HG03565 (cell line): ENCODE results near the gene TGDS.
"Not testable (repeated sequence)": the region's sequence is repeated elsewhere in the genome, so short reads cannot be mapped to it uniquely, and the experiment has no call there.

Source experiments
- ATAC-seq: cut with Tn5 transposase; IDR thresholded peaks from one replicate; pipeline ENCODE4 v1.9.1; 2021; ENCODE audit warnings: mild to moderate bottlenecking, moderate library complexity; ENCODE audit not compliant: unreplicated experiment

Gene TGDS

DNA sequence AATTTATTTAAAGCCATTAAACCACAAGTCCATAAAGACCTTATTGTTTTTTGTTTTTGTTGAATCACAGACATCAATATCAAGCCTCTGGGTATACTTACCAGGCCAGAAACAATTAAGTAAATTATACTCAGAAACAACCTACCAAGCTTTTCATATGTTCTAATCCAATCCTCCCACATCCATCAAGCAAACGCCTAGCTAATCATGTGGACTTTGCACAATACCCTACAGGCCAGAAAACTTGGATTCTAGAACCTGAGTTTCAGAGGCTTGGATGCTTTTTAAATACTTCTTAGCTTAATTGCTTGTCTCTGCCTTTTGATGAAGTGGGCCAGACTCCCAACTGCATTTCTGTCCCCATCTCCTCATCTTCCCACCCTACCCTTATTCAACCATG lies 39.9 kb downstream of the TGDS start:
- ATAC-seq: no peak

DNA sequence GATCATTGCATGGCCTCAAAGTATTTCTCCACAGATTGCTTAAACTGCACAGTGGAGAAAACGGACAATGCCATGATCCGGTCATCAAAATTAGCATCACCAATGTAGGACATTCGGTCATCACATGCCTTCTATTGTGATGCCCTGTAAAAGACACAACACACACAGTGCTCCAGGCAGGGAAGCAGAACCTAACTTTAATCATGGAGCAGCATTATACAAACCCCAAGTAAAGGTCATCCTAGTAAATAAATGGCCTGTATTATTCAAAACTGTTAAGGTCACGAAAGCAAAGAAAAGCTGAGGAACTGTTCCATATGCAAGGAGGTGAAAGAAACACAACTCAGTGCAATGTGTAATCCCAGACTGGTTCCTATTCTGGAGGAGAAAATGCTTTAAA lies 42.2 kb downstream of the TGDS start:
- ATAC-seq: no peak

DNA sequence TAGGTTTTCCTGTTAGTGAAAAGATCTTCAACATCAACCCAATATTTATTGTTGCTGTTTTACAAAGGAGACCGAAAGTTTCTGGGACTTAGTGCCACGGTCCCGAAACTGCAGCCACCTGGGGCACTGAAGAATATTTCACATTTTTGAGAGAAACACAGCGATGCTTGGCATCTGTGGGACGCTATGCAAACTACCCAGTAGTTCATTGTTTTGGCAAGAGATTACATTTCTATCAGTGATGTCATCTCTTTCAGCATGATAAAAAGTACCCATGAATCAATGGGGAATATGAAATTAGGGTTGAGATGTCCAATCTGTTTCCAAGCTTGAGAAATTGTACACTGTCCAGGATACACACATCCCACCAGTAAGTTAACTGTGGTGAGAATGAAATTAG lies 43.9 kb downstream of the TGDS start:
- no peak for ATAC-seq

- ATAC-seq: no peak
Measured at GRCh38 chr13:94550062-94550738, 45.8 kb downstream of the TGDS start.

DNA sequence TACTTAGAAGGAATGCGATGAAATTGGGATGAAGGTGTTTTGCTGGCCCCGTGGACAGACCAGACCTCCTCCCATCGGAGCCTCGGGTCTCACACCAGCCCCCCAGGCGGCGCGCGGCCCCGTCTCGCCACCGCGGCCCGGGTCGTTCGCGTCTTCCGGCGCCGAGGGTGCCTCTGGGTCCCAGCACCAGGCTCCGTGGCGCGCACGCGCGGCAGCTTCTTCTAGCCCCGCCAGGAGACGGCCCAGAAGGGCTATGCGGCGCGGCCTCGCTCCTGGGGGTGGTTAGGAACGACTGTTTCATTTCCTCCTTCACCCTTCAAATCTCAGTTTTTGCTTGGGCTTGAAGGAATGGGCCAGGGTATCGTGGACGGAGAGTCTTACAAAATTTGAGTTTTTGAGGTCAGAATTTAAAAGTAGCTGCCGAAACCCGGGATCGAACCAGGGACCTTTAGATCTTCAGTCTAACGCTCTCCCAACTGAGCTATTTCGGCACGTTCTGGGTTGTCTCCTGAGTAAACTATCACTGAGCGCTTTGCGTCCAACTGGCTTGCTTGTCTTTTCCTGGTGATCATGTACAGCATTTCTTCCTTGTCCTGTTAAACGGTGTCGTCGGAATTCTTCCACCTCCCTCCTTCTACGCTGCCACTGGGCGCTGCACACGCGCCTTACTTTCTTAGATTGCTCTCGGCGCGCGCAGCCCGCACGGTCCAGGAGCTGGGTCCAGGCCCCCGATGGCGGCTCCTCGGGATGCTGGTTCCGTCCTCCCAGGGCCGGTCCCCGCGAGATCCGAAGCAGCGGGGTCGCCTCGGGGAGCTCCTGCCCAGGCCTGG lies 46.5 kb downstream of the TGDS start:
- ATAC-seq: peak; percentile 82

DNA sequence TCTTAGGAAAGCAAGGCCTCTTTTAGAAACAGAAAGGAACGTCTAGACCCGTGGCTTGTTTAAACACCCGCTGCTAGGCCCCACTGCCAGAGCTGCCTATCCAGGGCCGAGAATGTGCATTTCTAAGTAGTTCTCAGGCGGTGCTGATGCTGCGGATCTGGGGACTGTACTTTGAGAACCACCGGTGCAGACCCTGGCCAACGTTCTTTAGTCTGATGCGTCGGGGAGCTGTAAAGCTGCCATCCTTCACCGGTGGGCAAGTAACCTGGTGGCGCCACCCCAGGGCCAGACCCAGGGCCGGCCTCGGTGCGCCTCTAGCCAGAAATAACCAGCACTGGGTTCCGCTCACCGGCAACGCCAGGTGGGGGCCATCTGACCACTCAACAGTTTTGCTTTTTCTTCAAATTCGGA lies 47.1 kb downstream of the TGDS start:
- peak; percentile 42 for ATAC-seq

DNA sequence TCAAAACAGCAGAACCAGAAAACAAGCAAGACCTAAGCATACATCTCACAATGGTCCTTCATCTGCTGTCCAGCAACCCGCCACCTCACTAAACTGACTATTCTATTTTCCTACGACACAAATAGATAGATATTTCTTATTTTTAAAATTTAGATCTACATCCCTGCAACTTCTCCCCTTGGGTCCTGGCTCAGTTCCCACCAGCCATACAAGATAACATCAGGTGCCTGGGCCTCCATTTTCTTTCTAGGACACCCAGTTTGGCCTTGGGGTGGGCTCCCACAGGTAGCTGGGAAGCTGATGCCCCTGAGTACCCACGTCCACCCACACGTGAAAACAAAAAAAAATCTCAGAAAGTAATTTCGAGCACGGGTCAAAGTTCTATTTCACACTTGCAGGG lies 47.6 kb downstream of the TGDS start:
- no peak for ATAC-seq

DNA sequence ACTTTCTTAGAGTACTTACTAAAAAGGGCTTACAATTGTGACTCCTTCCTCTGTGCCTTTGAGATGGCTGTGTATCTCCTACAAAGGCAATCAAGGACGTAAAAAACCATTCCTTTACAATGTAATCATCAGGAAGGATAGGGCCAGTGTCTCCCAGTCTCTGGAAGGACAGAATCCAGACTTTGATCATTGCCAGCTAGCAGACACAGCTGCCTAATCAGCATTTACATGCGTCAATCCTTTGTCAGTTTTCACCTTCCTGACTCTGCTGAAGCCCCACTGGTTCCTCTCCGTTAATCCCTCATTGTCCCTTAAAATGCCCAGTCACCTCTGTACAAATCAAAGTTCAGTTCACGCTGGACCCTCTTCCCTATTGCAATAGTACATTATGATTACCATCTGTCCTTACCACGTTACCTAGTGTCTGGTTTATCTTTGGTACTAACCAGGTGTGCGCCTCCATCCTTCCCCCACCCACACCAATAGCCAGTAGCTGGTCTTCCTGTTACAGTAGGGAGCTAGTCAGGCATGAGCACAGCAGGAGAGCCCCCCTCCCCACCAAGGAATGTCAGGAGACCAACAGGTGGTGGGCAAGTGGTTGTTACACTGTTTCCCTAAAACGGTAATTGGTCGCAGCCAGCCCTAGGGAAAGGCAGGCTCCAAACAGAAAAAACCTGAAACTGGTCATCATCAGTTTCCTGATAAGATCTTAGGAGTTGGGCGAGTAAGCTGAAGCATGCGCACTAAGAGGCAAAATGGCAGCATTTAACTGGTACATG lies 49.7 kb downstream of the TGDS start:
- no peak for ATAC-seq

- ATAC-seq: no peak
Measured at GRCh38 chr13:94544922-94545321, 51.0 kb downstream of the TGDS start.

- no peak for ATAC-seq
Measured at GRCh38 chr13:94542917-94543316, 53.0 kb downstream of the TGDS start.

DNA sequence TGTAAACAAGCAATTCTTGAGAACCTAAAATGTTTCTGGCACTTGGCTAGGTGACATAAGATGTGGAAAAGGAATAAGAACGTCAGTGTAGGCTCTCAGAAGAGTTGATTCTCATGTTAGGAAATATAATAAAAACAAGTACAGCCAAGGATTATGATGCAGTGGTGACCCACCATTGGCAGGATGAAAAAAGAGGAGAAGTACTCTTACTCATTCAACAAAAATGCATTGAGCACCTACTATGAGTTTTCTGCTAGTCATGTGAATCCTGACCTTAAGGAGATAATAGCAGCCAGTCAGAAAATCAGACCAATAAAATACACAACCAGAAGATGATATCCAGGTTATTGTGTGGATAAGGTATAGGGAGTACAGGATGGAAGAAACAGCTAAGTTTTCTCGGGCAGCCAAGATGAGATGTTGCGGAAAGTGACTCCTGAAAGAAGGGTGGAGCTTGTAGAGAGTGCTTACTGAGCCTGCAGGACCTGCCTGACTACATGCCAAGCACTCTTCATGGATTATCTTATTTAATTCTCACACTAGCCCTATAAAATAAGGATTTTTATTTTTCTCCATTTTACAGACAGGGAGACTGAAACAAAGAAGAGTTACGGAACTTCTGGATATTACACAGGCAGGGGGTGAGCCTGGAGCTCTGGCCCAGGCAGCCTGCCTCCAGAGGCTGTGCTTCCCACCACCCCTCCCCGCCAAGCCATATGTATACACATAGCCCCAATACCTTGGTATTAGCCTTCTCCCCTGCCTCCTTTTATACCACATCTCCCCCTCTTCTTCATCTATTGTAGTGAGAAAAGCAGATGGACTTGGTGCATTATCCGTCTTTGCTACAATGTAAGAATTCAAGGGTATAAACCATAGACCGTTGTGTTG lies 58.0 kb downstream of the TGDS start:
- ATAC-seq: no peak

DNA sequence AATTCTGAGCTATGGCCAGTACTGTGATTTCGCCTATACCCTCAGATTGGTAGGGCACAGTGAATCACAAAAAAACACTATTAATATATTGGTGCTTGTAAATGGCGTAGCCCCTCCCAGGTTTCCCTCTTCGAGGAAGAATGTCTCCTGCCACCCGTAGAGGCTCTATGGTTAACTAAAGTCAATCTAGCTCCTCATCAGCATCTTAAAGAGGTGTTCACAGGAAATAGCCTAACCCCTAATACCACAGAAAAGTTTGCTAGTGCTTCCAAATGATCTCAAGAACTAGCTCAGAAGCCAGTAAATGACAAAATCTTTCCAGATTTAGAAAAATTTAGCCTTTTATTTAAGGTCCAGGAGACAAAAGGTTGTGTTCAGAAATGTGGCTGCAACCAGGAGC lies 60.2 kb downstream of the TGDS start:
- no peak for ATAC-seq

- ATAC-seq: no peak
Measured at GRCh38 chr13:94535231-94535630, 60.7 kb downstream of the TGDS start.

DNA sequence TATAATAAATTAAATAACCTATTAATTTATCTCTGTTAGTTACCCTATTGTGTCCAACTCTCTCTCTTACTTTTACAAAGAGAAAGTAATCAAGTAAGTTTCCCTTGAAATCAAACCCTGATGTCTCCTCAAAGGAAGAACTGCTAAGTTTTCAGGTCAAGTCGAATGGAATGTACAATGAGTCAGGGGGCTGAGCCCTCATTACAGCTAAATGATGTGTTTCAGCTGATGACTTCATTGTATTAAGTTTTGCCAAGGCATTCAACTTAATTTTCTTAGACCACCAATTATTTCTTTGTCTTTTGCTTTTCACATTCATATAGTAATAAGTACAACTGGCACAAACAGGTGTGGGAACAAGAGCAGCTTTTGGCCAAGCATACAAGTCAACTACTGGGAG lies 61.8 kb downstream of the TGDS start:
- no peak for ATAC-seq

DNA sequence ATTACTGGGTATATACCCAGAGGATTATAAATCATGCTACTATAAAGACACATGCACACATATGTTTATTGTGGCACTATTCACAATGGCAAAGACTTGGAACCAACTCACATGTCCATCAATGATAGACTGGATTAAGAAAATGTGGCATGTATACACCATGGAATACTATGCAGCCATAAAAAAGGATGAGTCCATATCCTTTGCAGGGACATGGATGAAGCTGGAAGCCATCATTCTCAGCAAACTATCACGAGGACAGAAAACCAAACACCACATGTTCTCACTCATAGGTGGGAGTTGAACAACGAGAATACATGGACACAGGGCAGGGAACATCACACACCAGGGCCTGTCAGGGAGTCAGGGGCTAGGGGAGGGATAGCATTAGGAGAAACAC lies 63.7 kb downstream of the TGDS start:
- ATAC-seq: not testable (repeated sequence)

- ATAC-seq: not testable (repeated sequence)
Measured at GRCh38 chr13:94526956-94527355, 69.0 kb downstream of the TGDS start.

DNA sequence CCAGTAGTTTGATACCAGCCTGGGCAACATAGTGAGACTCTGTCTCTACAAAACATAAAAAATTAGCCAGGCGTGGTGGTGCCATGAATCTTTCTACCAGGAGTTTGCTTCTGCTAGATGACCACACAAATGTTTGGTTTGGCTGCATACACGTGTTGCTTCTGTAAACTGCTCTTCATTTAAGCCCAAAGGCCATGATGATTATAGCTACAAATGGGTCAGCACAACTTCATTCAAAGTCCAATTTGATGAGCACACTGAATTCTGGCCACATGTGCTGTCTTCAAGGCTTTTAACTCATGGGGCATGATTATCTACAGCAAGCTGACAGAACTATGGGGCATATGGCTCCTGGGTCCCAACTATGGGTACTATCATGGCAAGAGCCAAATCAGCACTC lies 70.2 kb downstream of the TGDS start:
- no peak for ATAC-seq

DNA sequence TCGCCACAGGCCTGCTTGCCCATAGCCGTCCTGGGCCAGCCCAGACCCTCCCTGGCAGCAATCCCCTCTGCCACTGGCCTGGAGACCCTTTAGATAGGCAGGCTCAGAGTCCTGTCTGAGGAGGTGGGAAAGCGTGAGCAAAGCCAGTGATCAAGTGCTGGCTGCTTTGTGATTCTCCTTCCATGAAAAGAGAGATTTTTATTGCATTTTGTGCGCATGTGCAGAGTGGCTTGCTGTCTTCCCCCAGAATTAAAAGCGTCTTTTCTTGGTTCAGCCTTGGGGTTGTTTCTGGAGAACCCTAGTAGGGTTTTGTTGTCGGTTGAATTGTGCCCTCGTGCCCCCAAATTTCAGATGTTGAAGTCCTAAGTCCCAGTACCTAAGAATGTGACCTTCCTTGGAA lies 71.5 kb downstream of the TGDS start:
- ATAC-seq: no peak
